Ectodermal cell (in vitro differentiated cells): ENCODE data around the gene TUBGCP6.
A peak's percentile ranks its signal among the peaks of the same experiment; 100 is the strongest.

Source experiments
- H3K27ac ChIP-seq: 2 replicates; pipeline ENCODE4 v1.7.0; 2013; ENCODE audit warnings: mild to moderate bottlenecking, low read depth, low read length; ENCODE audit not compliant: insufficient read depth, poor library complexity, severe bottlenecking
- H3K27me3 ChIP-seq: 2 replicates; pipeline ENCODE4 v1.7.0; 2013; ENCODE audit warnings: mild to moderate bottlenecking, low read length; ENCODE audit not compliant: insufficient read depth, control insufficient read depth, poor library complexity, severe bottlenecking
- H3K36me3 ChIP-seq: one replicate; pipeline ENCODE4 v1.7.0; 2013; ENCODE audit warnings: low read length; ENCODE audit not compliant: control insufficient read depth, insufficient read depth
- H3K4me1 ChIP-seq: one replicate; pipeline ENCODE4 v1.7.0; 2013; ENCODE audit warnings: low read length; ENCODE audit not compliant: control insufficient read depth, insufficient read depth
- H3K4me3 ChIP-seq: 2 replicates; pipeline ENCODE4 v1.7.0; 2013; ENCODE audit warnings: low read depth, low read length, control low read depth; ENCODE audit not compliant: insufficient read depth
- H3K9me3 ChIP-seq: 2 replicates; pipeline ENCODE4 v1.7.0; 2013; ENCODE audit warnings: mild to moderate bottlenecking, low read length, moderate library complexity; ENCODE audit not compliant: control insufficient read depth
- WGBS, 2 experiments: methylation state at CpG; one replicate each; pipeline ENCODE4 v1.1.7; 2013; ENCODE audit warnings: missing lambda C conversion rate in 2 of 2; 5-methylcytosine and 5-hydroxymethylcytosine counted together

Gene TUBGCP6

GRCh38 chr22:50192436-50193204 lies 52.2 kb downstream of the TUBGCP6 start:
- H3K9me3 ChIP-seq, result no peaks in the 10 kb centered on the region
- H3K36me3 ChIP-seq, result peaks cover 3% of the 10 kb centered on the region
- WGBS, 2 experiments, result 93 to 94% methylated on average over 25 of the region's 25 CpGs
- H3K4me1 ChIP-seq, result no peaks in the 10 kb centered on the region
- no peak overlapping the region for H3K4me3 ChIP-seq
- H3K27ac ChIP-seq, result no peak overlapping the region
- H3K27me3 ChIP-seq, result no peaks in the 10 kb centered on the region

DNA sequence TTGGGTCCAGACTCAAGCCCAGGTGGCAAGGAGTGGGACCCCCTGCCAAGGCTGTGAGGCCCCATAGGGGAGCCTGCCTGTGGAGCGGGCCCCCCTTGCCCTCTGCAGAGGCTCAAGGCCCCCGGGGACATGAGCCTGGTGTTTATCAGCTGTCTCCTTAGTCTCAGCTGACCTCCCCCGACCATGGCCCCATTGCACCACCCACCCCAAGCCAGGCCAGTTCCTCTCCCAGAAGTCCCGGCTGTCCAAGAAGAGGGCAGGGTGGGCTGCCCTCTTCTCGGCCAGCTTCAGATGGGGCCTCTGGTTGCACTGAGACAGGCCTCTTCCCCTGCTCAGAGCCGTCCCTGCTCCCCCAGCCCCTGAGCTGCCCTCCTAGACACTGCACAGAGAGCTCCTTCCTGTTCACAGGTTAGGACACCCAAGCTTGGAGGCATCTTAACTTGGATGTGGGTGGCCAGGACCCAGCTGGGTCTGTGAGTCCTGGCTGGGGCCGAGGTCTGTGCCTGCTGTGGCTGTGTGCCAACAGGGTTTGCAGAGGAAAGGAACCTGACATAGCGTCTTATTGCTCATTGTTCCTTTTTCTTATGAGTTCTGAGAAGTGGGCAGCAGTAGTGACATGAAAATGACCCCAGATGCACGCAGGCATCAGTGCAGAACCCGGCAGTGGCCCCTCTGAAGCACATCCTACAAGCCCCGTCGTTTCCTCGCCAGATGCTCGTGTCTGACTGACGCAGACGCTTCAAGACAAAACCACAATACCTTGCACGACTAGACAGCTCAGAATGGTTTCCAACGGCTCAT lies 53.7 kb downstream of the TUBGCP6 start:
- Histone ChIP-seq H3K27ac (no peak overlapping the region), H3K9me3 (no peaks in the 10 kb centered on the region), H3K4me1 (no peaks in the 10 kb centered on the region), H3K27me3 (no peaks in the 10 kb centered on the region), H3K36me3 (no peaks in the 10 kb centered on the region), H3K4me3 (no peak overlapping the region)
- WGBS, 2 experiments, result 92 to 93% methylated on average over 18 of the region's 18 CpGs

DNA sequence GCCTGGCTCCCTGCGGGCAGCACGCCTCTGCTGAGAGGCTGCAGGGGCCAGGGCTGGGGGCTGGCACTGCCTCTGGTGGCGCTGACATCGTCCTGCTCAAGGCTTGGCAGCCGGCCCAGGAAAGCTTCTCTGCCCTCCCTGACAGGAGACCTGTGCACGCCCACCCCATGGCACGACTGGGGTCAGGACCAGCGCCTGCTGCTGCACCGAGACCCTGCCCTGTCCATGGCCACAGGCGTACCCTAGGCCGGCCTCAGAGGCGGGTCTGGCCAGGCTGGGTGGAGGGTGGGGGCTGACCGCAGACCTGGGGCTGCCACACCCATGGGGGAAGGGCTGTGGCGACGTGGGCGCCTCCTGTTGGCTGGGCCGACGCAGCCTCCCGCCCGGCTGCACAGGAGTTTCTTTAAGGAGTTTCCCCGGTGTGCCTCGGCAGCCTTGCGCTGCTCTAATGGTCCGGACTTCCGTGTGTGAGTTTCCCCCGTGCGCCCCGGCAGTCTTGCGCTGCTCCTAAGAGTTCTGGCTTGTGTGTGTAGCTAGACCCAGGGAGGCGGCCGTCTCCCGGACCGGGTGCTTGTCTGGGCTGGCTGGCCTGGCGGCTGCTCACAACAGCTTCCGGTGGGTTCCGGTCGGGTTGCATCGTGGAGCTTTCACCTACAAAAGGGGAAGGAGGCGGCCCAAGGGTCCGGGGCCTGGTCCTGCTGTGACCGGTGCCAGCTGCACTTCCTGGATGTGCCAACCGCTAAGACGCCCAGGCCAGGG lies 54.5 kb downstream of the TUBGCP6 start:
- H3K4me3 ChIP-seq, result no peak overlapping the region
- no peaks in the 10 kb centered on the region for H3K4me1 ChIP-seq
- H3K36me3 ChIP-seq, result no peaks in the 10 kb centered on the region
- peaks cover 2% of the 10 kb centered on the region for H3K27me3 ChIP-seq
- 73 to 74% methylated on average over 43 of the region's 43 CpGs for WGBS, 2 experiments
- H3K9me3 ChIP-seq, result no peaks in the 10 kb centered on the region
- no peak overlapping the region for H3K27ac ChIP-seq

GRCh38 chr22:50189849-50190181 lies 55.0 kb downstream of the TUBGCP6 start:
- H3K27me3 ChIP-seq, result peaks cover 7% of the 10 kb centered on the region
- H3K9me3 ChIP-seq, result no peaks in the 10 kb centered on the region
- 81 to 86% methylated on average over 4 of the region's 4 CpGs for WGBS, 2 experiments
- no peak overlapping the region for H3K27ac ChIP-seq
- H3K36me3 ChIP-seq, result no peaks in the 10 kb centered on the region
- H3K4me3 ChIP-seq, result no peak overlapping the region
- no peaks in the 10 kb centered on the region for H3K4me1 ChIP-seq

DNA sequence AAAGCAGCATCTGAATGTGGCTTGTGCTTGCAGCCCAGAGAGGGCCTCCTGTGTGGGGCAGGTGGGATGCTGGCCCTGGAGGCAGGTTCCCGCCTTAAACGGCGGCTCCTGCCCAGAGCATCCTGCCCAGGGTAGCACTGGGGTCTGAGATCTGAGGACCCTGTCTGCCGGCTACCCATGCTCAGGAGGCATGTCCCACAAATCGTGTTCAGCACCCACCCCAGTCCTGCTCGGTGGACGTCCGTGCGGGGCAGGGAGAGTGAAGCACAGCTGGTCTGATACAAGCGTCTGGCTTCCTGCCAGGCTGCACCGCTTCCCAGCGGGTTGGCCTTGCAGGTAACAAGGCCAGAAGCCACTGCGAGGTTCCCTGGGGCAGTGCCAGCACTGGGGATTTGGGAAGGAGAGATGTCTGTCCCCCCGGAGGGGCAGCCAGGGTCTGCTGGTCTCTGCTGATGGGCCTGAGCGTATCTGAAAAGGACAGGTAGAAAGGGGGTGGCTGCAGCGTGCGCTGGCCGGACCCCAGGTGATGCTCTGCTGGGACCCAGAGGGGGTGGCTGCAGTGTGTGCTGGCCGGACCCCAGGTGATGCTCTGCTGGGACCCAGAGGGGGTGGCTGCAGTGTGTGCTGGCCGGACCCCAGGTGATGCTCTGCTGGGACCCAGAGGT lies 55.5 kb downstream of the TUBGCP6 start:
- WGBS, 2 experiments, result 94% methylated on average over 20 of the region's 20 CpGs
- no peak overlapping the region for H3K27ac ChIP-seq
- peaks cover 12% of the 10 kb centered on the region for H3K27me3 ChIP-seq
- peaks cover 3% of the 10 kb centered on the region for H3K4me1 ChIP-seq
- no peaks in the 10 kb centered on the region for H3K36me3 ChIP-seq
- no peaks in the 10 kb centered on the region for H3K9me3 ChIP-seq
- H3K4me3 ChIP-seq, result no peak overlapping the region

GRCh38 chr22:50188356-50188755 lies 56.5 kb downstream of the TUBGCP6 start:
- 95 to 96% methylated on average over 11 of the region's 11 CpGs for WGBS, 2 experiments
- Histone ChIP-seq H3K36me3 (no peaks in the 10 kb centered on the region), H3K4me3 (no peak overlapping the region), H3K9me3 (no peaks in the 10 kb centered on the region), H3K27ac (no peak overlapping the region), H3K27me3 (peaks cover 14% of the 10 kb centered on the region), H3K4me1 (peaks cover 9% of the 10 kb centered on the region)

DNA sequence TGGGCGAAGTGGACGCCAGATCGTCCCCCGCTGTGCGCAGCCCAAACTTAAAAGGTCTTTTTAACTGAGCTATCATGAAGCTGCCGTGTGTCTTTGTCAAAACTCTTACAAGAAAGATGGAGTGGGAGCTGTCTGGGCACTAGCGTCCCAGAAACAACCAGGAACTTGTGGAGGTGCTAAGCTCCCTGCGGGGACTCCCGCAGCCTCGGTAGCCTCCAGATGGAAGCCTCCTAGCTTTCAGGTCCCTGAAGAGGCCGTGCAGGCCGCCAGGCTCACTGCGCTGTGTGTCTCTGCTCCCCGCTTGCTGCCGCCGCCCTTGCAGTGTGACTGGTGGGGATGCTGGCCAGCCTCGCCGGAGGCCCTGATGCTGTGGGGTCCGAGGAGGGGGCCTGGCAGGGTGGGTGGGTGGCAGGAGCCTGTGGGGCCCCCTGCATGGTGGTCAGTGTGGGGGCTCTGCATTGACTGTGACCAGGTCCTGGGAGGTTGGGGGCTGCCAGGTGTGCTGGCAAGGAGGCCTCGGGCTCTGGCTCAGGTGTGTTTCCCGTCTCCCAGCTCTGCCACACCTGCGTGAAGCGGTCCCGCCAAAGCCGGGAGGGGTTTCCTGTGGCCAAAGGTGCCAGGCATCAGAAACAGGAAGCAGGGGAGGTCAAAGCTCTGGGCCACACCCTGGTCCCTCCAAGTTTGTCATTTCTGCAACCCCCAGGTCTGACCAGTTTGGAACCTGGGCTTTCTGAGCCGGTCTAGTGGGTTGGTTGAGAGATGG lies 57.9 kb downstream of the TUBGCP6 start:
- H3K9me3 ChIP-seq, result no peaks in the 10 kb centered on the region
- H3K36me3 ChIP-seq, result no peaks in the 10 kb centered on the region
- H3K27ac ChIP-seq, result no peak overlapping the region
- peaks cover 11% of the 10 kb centered on the region for H3K4me1 ChIP-seq
- peak overlapping the region; percentile 62 for H3K4me3 ChIP-seq
- WGBS, 2 experiments, result 52 to 54% methylated on average over 26 of the region's 26 CpGs
- H3K27me3 ChIP-seq, result peaks cover 14% of the 10 kb centered on the region

DNA sequence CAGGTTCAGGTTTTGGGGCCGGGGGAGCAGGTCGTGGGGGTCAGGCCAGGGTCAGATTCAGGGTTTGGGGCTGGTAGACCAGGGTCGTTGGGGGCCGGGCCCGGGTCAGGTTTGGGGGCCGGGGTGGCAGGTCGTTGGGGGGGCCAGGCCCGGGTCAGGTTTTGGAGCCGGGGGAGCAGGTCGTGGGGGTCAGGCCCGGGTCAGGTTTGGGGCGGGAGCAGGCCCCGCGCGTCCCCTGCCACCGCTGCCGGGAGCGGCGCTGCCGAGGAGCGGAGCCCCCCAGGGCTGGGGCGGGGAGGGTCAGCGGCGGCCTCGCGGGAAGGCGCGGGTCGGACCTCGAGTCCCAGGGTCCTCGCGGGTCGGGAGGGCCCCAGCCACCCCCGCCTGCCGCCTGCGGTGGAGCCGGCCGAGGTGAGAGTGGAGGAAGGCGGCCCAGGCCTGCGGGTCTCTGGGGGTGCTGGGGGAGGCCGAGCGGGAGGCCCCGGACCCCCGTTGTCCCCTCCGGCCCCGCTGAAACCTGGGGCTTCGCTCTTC lies 58.6 kb downstream of the TUBGCP6 start:
- peak overlapping the region; percentile 62 for H3K4me3 ChIP-seq
- WGBS, 2 experiments, result 1% methylated on average over 47 of the region's 47 CpGs
- no peaks in the 10 kb centered on the region for H3K36me3 ChIP-seq
- H3K27ac ChIP-seq, result no peak overlapping the region
- peaks cover 11% of the 10 kb centered on the region for H3K4me1 ChIP-seq
- peaks cover 14% of the 10 kb centered on the region for H3K27me3 ChIP-seq
- no peaks in the 10 kb centered on the region for H3K9me3 ChIP-seq

DNA sequence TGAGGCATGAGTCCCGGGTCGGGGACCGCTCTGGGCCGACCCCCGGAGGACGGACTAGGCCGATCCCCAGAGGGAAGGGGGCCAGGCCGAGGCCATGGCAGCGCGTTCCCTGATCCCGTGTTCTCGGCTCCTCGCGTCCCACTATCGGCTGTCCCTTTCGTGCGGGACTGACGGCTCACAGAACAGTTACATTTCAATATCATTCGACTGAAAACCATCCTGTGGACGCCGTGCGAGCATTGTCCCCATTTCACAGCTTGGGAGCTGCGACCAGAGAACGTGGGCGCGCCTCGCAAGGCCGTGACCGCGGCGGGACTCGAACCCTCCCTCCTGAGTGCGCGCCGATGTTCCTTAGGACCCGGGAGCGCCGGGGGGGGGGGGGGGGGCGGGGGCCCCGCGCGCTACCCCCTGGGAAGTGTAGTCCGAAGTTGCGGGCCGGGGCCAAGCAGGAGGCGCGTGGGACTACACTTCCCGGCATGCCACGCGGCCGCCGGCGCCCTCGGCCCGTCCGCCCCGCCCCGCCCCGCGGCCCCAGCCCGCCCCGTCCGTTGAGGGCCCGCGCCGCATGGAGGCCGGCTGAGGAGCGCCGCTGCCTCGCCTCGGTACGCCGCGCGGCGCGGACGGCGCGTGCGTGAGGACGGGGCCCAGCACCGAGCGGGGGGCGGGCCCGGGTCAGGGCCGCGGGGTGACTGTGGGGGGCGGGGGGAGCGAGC lies 59.3 kb downstream of the TUBGCP6 start, which contains the start of gene TRABD:
Gene TRABD, plus strand, starts transcription at position 539 of the 713 bp plus-strand sequence. CDS start 7,148 bp downstream, outside the sequence.
- 8 to 10% methylated on average over 81 to 87 of the region's 90 CpGs for WGBS, 2 experiments

More for the DNA sequence above, 59.3 kb downstream of the TUBGCP6 start, which contains the start of gene TRABD:
- Histone ChIP-seq H3K4me3 (peak within 1 kb of the TSS; percentile 62), H3K4me1 (peaks cover 11% of the 10 kb centered on the region), H3K27ac (no peak within 1 kb of the TSS), H3K9me3 (no peaks in the 10 kb centered on the region), H3K36me3 (no peaks in the 10 kb centered on the region), H3K27me3 (peaks cover 14% of the 10 kb centered on the region)
